SU-DHL-6 (cell line): ENCODE measurements around the gene HS6ST3.

Experiments used
- H2AFZ ChIP-seq: fragments of 200-600 bp; sonication (generic); 2 replicates; pipeline ENCODE4 v1.6.1; 2014; ENCODE audit warnings: low read depth, mild to moderate bottlenecking, moderate library complexity, mixed read lengths, antibody characterized with exemption, low read length; ENCODE audit not compliant: severe bottlenecking
- H3F3A ChIP-seq: fragments of 200-600 bp; shearing (Covaris generic); 2 replicates; pipeline ENCODE4 v1.6.0; 2016; ENCODE audit warnings: antibody characterized with exemption, mild to moderate bottlenecking; ENCODE audit not compliant: insufficient read depth
- H3K27ac ChIP-seq: fragments of 200-600 bp; sonication (generic); 2 replicates; pipeline ENCODE4 v1.5.1; 2016; ENCODE audit warnings: low read depth, mild to moderate bottlenecking, low read length, moderate library complexity, mixed read lengths
- H3K27me3 ChIP-seq: fragments of 200-600 bp; sonication (generic), shearing (Covaris generic); 2 replicates; pipeline ENCODE4 v1.6.0; 2014; ENCODE audit warnings: mild to moderate bottlenecking, low read length
- H3K36me3 ChIP-seq: fragments of 200-600 bp; sonication (generic); 2 replicates; pipeline ENCODE4 v1.6.1; 2014; ENCODE audit warnings: mild to moderate bottlenecking, low read length, mixed read lengths
- H3K4me2 ChIP-seq: fragments of 300-600, 200-600 bp; shearing (Covaris generic), sonication (generic); 2 replicates; pipeline ENCODE4 v1.6.0; 2014; ENCODE audit warnings: low read length, low read depth, mild to moderate bottlenecking; ENCODE audit not compliant: poor library complexity, severe bottlenecking
- H3K4me3 ChIP-seq: fragments of 200-600 bp; sonication (generic); 2 replicates; pipeline ENCODE4 v1.5.1; 2014; ENCODE audit warnings: antibody characterized with exemption, low read length, mild to moderate bottlenecking, mixed read lengths; ENCODE audit not compliant: insufficient read depth, poor library complexity, severe bottlenecking
- H3K79me2 ChIP-seq: fragments of 200-600 bp; sonication (generic); 2 replicates; pipeline ENCODE4 v1.6.1; 2014; ENCODE audit warnings: mild to moderate bottlenecking, low read length, moderate library complexity; ENCODE audit not compliant: insufficient read depth
- H3K9ac ChIP-seq: fragments of 200-600 bp; sonication (generic); 2 replicates; pipeline ENCODE4 v1.7.0; 2014; ENCODE audit warnings: mild to moderate bottlenecking, low read length
- H3K9me2 ChIP-seq: fragments of 200-600 bp; sonication (generic); replicated peaks from 2 replicates; pipeline ENCODE4 v1.6.1; 2014; ENCODE audit warnings: low read length; ENCODE audit not compliant: insufficient read depth
- H3K9me3 ChIP-seq: fragments of 200-600 bp; sonication (generic); 2 replicates; pipeline ENCODE4 v1.6.1; 2014; ENCODE audit warnings: low read length, mixed read lengths; ENCODE audit not compliant: insufficient read depth
- H4K20me1 ChIP-seq: fragments of 200-600 bp; sonication (generic); 2 replicates; pipeline ENCODE4 v1.6.1; 2014; ENCODE audit warnings: low read depth, mild to moderate bottlenecking, antibody characterized with exemption, low read length, moderate library complexity, mixed read lengths
- CTCF ChIP-seq: fragments of 200-600 bp; sonication (generic); IDR thresholded peaks from one replicate; pipeline ENCODE4 v1.5.1; 2017; ENCODE audit warnings: antibody characterized with exemption, mild to moderate bottlenecking, low read length, moderate library complexity; ENCODE audit not compliant: insufficient read depth, poor library complexity, severe bottlenecking
- EZH2phosphoT487 ChIP-seq: fragments of 200-600 bp; sonication (generic), shearing (Covaris generic); conservative IDR thresholded peaks from 2 replicates; pipeline ENCODE4 v1.6.1; 2018; ENCODE audit warnings: mild to moderate bottlenecking, antibody characterized with exemption, low read length, moderate library complexity, mixed read lengths

The HS6ST3 gene

GRCh38 chr13:96130818-96131340 lies 41.0 kb downstream of the HS6ST3 start:
- H4K20me1 ChIP-seq: no peaks in the 10 kb centered on the region
- no peak overlapping the region for H2AFZ ChIP-seq
- H3F3A ChIP-seq: no peaks in the 10 kb centered on the region
- no peak for TF ChIP-seq CTCF
- TF ChIP-seq EZH2phosphoT487: no peak
- no peak overlapping the region for H3K4me3 ChIP-seq
- no peak overlapping the region for H3K9ac ChIP-seq
- H3K79me2 ChIP-seq: no peaks in the 10 kb centered on the region
- H3K9me2 ChIP-seq: no peaks in the 10 kb centered on the region; the same call in 1 of the 2 replicates
- H3K27me3 ChIP-seq: no peaks in the 10 kb centered on the region
- no peaks in the 10 kb centered on the region for H3K9me3 ChIP-seq
- H3K36me3 ChIP-seq: no peaks in the 10 kb centered on the region
- H3K4me2 ChIP-seq: no peak overlapping the region
- H3K27ac ChIP-seq: no peak overlapping the region

DNA sequence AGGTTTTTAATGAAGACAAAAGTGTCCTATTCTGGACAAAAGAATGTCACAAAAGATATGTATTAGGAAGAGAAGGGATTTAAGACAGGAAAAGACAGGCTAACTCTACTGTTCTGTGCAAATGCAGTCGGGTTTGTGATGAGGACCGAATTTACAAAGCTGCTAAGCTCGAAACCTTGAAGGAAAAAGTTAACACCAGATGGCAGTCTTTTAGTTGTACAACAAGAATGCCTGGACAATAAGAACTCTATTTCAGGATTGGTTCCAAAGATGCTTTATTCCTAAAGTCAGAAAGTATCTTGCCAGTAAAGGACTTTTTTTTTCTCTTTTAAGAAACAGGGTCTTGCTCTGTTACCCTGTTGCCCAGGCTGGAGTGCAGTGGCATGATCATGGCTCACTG lies 51.1 kb downstream of the HS6ST3 start:
- Histone ChIP-seq H3K4me2 (no peak overlapping the region), H3K9ac (no peak overlapping the region), H3F3A (no peaks in the 10 kb centered on the region), H4K20me1 (no peaks in the 10 kb centered on the region), H3K79me2 (no peaks in the 10 kb centered on the region), H3K4me3 (no peak overlapping the region), H3K27me3 (no peaks in the 10 kb centered on the region), H3K9me3 (no peaks in the 10 kb centered on the region), H3K27ac (no peak overlapping the region), H3K9me2 (no peaks in the 10 kb centered on the region), H2AFZ (no peak overlapping the region), H3K36me3 (no peaks in the 10 kb centered on the region)
- no peak for TF ChIP-seq EZH2phosphoT487
- no peak for TF ChIP-seq CTCF

DNA sequence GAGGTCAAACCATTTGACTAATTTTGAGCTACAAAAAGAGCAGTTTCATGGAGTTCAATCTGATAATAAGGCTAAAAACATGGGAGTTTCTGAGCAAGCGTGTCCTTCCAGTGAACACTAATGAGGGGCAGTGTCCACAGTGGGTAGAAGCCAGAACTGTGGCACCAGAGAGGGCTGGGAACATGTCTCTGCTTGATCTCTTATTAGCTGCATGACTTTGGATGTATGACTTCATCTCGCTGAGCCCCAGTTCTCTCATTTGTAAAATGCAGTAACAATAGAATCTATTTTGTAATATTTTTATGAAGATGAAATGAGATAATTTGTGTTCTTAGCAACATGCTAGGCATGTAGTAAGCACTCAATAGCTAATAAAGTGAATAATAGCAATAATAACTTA lies 69.8 kb downstream of the HS6ST3 start:
- H3F3A ChIP-seq: no peaks in the 10 kb centered on the region
- no peaks in the 10 kb centered on the region for H4K20me1 ChIP-seq
- H3K36me3 ChIP-seq: no peaks in the 10 kb centered on the region
- no peak overlapping the region for H3K4me3 ChIP-seq
- H3K9ac ChIP-seq: no peak overlapping the region
- no peak overlapping the region for H2AFZ ChIP-seq
- H3K4me2 ChIP-seq: no peak overlapping the region
- no peaks in the 10 kb centered on the region for H3K27me3 ChIP-seq
- H3K27ac ChIP-seq: no peak overlapping the region
- H3K9me2 ChIP-seq: no peaks in the 10 kb centered on the region
- H3K9me3 ChIP-seq: no peaks in the 10 kb centered on the region
- H3K79me2 ChIP-seq: no peaks in the 10 kb centered on the region
- TF ChIP-seq CTCF (no peak), EZH2phosphoT487 (no peak)
